Stimulated activated CD8-positive, alpha-beta memory T cell treated with anti-CD3 and anti-CD28 coated beads, Interleukin-7, amount 100 ng/mL, for 1 hour (primary cell): ENCODE data around the gene C3orf33.
"Not testable (repeated sequence)": the region's sequence is repeated elsewhere in the genome, so short reads cannot be mapped to it uniquely, and the experiment has no call there.

ENCODE experiments used
- DNase-seq, 2 donors: peaks; one replicate each; pipeline ENCODE4 v3.0.0-alpha.2; 2020; ENCODE audit warnings: low read depth in 2 of 2

The C3orf33 gene

DNA sequence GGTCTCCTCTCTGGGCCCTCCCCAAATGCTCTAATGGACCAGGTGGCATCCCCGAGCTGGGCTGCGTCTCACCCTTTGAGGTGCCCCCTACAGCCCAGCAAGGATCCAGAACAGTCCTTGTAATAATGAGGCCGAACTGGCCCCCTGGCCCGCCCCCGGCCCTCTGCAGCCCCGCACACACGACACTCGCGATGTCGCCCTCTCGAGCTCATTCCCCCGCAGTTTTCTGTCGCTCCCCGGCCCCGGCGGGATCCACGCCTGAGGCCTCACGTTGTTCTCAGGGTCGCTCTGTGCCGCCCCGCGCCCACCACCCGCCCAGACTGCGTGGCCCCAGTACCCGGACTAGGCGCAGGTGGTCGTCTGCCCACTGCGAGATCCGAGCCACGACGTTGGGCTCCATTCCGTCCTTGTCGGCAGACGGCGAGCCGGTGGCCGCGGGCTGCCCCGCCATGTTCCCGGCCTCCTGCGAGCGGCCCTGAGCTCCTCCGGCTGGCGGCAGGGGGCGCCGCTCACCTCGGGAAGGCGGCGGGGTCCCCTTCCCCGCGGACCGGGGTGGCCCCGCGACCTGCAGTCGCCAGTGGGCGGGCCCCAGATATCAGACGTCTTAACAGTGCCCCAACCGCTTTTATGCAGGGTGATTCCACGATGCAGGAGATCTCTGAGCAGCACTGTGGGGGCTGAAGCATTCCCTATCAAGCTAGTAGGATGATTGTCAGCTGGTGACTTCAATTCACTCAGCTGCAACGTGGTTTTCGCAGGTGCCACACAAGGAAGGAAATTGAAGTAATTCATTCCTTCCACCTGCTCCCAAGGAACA, at the start of gene C3orf33:
Gene C3orf33 (minus strand): TSS at position 477 of the 817 bp plus-strand sequence. CDS start 26 bp downstream, at position 451.
- DNase-seq = peak; percentile 44 to 49

DNA sequence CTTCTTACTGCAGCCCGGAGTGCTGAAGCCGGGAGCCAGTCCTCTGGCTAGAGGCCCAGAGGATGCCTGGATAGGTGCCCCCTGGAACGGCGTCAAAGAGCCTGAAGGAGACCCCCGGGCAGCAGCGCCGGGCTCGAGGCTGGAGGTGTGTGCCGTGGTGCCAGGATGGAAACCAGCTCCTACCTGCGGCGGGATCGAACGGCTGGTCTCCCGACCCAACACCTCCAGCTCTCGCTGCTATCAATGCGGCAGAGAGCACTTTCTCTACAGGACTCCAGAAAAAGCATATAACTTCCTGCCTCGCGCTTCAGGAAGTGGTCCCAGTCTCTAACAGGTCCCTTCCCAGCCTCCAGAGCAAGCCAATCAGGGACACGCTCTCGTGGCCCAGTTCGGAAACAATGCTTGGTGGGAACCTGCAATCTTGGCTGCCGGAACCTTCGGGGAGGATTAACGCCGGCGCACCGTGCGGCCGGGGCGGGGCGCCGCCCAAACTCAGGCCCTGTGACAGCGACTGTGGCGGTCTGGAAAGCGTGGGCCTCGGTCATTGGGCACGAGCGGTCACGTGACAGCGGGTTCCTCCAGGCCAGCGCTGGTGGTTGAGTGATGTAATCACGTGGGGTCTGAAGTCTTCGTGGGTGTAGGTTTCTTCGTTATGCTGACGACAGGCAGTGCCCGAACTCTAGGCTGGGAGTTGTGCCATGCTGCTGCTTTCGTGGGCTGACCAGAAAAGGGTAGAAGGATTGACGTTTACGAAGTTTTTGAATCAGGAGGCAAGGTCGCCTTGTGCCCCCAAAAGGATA, 48.3 kb upstream of the C3orf33 start, which contains the start of gene SLC33A1:
Gene SLC33A1 (minus strand): TSS at position 287 of the 800 bp plus-strand sequence. CDS start 430 bp downstream, outside the sequence.
- DNase-seq = peak; percentile 96 to 97

- no peak for DNase-seq
These were observed 47.4 kb upstream of the C3orf33 start for GRCh38 chr3:155853214-155854140.

DNA sequence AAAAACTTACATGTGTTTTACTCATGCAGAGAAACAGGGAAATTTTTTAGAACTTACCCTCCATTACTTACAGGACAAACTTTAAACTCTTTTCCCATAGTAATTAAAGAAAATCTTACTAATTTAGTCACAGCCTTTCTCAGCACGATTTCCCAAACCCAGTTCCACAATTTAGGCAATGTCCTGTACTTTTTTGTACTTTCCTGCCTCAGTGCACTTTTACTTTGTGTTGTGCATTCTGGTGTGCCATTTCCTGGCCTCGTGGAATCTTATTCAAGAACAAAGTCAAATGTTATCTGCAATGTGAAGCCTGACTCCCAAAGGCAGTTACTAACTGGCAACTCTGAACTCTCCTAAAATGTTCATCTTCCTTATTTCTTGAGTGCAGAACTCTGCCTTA, 46.3 kb upstream of the C3orf33 start:
- no peak for DNase-seq

- not testable (repeated sequence) for DNase-seq
These were observed 43.3 kb upstream of the C3orf33 start for GRCh38 chr3:155849404-155849803.

DNA sequence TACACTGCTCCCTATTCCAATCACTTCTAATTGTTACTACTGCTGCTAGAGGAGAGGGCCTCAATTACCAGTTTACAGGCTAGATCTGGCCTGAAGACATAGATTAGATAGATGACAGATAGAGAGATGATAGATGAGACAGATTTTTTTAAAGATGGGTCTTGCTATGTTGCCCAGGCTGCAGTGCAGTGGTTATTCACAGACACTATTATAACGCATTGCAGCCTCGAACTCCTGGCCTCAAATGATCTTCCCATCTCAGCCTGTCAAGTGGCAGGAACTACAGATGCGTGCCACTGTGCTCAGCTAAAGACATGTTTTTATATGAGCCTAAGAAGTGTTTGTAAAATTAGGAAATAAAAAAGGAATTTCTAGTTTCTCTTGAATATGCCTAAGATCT, 41.9 kb upstream of the C3orf33 start:
- DNase-seq = no peak

DNA sequence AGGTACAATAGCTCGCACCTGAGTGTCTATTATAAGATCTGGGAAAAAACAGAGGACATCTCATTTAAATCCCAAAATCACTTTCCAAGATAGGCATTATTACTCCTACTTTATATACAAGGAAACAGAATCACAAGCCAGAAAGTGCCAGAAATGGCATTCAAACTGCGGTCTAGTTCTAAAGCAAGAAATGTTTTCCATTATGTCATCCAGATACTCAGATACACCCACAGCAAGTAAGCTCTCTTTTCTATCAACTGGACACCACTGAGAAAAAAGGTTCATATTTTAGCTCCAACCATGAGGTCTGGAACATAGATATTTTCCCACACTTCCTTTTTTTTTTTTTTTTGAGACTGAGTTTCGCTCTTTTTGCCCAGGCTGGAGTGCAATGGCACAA, 40.0 kb upstream of the C3orf33 start:
- DNase-seq = no peak

DNA sequence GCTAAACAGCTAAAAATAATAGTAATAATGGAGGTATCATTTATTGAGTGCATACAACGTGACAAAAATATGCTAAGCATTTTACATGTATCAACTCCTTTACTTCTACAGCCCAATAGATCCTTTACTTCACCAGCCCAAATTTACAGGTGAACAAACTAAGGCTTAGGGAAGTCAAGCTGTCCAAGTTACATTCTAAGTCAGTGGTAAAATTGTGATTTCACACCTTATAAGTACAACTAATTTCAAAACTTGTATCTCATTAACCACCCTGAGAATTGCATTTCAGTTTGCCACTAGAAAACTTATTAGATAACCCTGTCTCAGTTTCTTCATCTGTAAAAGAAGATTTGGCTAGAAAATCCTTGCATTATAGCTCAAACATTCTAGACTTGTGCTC, 37.5 kb upstream of the C3orf33 start:
- DNase-seq = no peak

DNA sequence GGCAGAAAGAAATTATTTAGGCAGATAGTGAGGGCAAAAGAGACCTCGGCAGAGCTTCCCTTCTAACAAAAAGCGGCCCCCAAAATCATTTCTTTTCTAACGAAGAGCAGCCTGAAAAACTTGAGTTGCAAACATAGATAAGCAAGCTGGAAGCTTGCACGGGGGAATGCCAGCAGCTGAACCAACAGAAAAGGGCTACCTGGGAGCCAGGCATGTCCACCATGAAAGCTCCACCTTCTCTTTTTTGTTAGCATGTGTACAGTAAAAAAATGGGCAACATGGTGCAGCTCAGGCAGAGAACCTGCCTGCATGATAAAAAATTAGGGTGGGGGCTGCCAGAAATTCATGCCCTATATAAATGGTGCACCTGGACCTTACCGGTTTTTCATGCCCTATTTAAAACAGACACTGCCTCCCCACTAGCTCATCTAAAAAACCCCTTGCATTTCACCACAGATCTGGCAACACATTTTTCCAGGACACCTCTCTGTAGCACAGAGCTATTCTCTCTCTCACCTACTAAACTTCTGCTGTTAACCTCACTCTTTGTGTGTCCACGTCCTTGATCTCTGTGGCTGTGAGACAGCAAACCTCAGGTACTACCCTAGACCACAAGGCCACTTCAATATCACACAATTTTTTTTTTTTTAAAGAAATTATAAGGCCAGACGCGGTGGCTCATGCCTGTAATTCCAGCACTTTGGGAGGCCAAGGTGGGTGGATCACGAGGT, 29.4 kb upstream of the C3orf33 start:
- no peak for DNase-seq

DNA sequence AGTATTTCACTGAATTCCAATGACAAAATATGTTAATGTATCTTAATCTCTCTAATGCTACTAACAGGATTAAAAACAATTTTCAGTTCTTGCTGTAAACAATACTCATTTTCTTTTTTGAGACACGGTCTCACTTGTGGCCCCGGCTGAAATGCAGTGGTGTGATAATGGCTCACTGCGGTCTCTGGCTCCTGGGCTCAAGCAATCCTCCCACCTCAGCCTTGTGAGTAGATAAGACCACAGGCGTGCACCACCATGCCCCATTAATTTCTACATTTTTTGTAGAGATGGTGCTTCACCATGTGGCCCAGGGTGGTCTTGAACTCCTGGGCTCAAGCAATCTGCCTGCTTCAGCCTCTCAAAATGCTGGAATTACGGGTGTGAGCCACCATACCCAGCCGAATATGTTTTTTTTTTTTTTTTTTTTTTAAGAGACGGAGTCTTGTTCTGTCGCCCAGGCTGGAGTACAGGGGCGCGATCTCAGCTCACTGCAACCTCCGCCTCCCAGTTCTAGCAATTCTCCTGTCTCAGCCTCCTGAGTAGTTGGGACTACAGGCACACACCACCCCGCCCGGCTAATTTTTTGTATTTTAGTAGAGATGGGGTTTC, 22.5 kb upstream of the C3orf33 start:
- DNase-seq = not testable (repeated sequence)

- DNase-seq = no peak
These were observed 9.0 kb upstream of the C3orf33 start for GRCh38 chr3:155815030-155815545.

DNA sequence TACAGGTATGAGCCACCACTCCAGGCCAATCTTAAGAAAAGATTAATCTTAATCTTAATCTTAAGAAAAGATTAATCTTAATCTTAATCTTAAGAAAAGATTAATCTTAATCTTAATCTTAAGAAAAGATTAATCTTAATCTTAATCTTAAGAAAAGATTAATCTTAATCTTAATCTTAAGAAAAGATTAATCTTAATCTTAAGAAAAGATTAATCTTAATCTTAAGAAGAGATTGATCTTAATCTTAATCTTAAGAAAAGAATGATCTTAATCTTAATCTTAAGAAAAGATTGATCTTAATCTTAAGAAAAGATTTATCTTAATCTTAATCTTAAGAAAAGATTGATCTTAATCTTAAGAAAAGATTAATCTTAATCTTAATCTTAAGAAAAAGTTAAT, 7.1 kb upstream of the C3orf33 start:
- not testable (repeated sequence) for DNase-seq

DNA sequence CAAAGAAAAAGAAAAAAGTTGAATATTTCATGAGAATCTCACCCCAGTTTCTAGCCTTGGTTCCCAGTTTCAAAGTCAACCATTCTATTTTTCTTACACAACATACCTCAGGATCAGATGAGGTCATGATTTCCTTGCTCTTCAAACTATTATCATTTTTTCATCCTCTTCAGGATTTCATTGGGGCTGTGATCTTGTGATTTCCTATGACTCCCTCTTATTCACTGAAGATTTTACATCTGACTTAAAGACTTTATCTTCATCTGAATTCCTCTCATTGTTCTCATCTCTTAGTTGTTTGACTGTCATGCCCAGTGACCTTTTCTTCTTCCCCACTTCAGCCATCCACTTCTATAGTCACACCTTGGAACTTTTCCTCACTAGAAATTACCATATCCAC, 3.1 kb upstream of the C3orf33 start:
- DNase-seq = no peak

GRCh38 chr3:155807823-155808222, 1.7 kb upstream of the C3orf33 start:
- DNase-seq = no peak

GRCh38 chr3:155805204-155805801, 775 bp downstream of the C3orf33 start:
- peak in 1 of 2 donors; percentile 4 for DNase-seq

DNA sequence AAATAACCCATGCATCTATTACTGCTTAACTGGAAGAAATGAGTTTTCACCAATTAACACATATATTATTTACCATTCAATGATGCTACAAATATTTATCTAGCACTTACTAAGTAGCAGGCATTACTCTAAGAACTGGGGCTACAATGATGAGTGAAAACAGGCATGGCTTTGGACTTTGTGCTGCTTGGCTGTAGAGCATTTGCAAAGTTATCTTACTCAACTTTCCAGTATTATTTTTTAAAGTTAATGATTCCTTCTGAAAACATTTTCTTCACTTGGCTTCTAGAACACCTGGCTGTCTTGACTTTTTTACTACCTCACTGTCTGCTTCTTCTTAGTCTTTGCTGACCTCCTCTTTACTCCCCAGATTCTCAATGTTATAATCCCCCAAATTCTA, 1.8 kb downstream of the C3orf33 start:
- no peak for DNase-seq

GRCh38 chr3:155792532-155792931, 13.5 kb downstream of the C3orf33 start:
- no peak for DNase-seq

DNA sequence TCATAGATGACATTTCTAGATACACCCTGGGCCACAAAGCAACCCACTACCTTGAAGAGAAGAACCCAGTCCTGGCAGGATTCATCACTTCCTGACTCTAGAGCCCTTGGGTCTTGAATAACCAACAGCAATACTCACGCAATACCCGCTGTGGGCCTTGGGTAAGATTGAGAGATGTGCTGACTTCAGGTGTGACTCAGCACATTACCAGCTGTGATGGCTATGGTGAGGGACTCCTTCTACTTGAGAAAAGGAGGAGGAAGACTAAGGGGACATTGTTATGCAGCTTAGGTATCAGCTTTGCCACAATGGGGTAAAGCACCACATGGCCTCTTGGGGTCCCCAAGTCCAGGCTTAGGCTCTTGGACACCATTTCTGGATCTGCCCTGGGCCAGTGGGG, 14.9 kb downstream of the C3orf33 start:
- DNase-seq = no peak

GRCh38 chr3:155790272-155790925, 15.7 kb downstream of the C3orf33 start:
- DNase-seq = no peak
